C4-2B (cell line): Measurements from ENCODE around the gene SCUBE1.

Experiments
- CTCF ChIP-seq: fragments of 450-650 bp; conservative IDR thresholded peaks from 2 replicates; pipeline ENCODE4 v1.5.1; 2017; ENCODE audit warnings: mild to moderate bottlenecking
- ZFX ChIP-seq: fragments of 450-650 bp; IDR thresholded peaks from 2 replicates; pipeline ENCODE4 v1.6.1; 2017

GRCh38 chr22:43337385-43337784, 5.8 kb downstream of the SCUBE1 start:
- no peak for TF ChIP-seq CTCF
- no peak for TF ChIP-seq ZFX
